HG02885 (cell line): ENCODE measurements around the gene MAPKAPK3.
A peak's percentile ranks its signal among the peaks of the same experiment; 100 is the strongest.
"Not testable (repeated sequence)": the region's sequence is repeated elsewhere in the genome, so short reads cannot be mapped to it uniquely, and the experiment has no call there.

ENCODE experiments used
- ATAC-seq: cut with Tn5 transposase; IDR thresholded peaks from one replicate; pipeline ENCODE4 v1.9.1; 2021; ENCODE audit warnings: mild to moderate bottlenecking; ENCODE audit not compliant: unreplicated experiment, poor library complexity

MAPKAPK3 gene

DNA sequence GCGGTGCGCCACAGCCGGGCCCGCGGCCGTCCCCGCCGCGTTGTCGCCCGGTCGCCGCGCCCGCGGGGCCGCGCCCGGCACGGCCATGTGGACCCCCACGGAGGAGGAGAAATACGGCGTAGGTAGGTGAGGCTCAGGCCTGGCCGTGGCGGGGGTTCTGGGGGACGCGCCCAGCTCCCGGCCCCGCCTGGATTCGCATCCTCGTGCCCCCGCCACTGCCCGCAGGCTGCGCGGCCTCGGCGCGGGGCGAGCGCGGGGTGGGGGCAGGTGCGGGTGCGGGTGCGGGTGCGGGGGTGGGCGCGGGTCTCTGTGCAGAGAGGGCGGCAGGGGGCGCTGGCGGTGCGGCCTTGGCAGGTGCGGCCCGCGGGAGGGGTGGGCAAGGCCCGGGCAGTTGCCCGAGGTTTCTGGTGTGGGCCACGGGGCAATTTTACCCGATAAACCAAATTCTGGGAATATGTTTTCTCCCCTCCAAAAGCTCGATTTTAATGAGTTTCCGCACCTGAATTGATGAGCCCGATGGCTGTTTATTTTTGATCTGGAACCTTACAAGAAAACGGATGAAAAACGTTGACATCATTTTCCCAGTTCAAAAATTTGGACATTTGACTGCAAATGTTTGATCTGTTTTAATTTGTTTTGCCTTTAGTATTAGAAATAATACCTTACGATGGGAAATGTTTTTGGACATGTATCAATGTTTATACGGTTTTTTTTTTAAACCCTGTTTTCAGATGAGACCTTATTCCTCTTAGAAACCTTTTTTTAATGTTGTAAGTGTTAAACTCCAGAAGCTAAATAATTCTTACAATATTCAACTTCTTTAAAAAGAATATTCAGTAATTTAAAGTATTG lies 58.5 kb downstream of the MAPKAPK3 start:
- peak; percentile 27 for ATAC-seq

DNA sequence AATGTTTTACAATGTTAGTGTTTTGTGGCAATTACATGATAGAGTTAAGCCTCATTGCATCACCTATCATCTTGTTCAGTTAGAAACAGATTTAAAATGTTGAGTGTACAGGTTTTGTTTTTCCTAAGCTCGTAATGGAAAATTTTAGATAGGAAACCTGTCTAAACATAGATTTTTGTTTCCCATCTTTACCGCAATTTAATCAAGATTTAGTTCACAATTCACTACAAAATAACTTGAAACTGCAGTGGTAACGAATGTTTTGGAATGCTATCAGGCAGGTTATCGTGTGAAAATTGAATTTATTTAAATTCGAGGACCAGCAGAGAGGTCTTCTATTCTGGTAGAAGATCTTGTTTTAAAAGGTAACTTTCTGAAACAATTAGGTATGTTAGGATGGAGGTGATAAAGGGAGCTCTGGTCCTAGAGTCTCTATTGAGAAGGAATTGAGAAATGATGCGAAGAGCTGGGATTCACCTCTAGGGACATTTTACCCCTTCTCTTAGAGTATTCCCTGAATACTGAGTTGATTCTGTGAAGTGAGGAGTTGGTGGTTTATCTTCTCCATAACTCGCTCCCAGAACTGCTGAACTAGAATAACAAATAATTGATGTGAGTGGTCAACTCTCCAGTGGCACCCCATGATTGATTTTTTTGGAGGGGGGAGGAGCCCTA lies 59.2 kb downstream of the MAPKAPK3 start:
- no peak for ATAC-seq

GRCh38 chr3:50687127-50687751 lies 70.3 kb downstream of the MAPKAPK3 start:
- no peak for ATAC-seq

DNA sequence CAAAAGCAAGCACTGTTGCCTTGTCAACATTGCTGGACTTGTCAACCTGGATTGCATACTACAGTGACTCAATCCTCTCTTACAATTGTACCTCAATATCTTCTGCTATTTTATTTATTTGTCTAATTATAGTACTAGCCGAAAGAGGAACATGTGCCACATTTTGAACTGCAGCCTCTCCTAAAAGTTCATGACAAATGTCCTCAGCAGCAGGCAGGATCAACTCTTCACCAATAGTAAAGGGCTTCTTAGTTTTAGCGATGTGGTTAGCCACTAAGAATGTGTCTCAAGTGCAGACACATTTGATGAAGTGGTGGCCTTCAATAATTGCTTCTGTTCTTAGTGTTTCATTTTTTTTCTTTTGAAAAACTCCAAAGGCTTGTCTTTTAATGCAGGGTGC lies 71.0 kb downstream of the MAPKAPK3 start:
- no peak for ATAC-seq

DNA sequence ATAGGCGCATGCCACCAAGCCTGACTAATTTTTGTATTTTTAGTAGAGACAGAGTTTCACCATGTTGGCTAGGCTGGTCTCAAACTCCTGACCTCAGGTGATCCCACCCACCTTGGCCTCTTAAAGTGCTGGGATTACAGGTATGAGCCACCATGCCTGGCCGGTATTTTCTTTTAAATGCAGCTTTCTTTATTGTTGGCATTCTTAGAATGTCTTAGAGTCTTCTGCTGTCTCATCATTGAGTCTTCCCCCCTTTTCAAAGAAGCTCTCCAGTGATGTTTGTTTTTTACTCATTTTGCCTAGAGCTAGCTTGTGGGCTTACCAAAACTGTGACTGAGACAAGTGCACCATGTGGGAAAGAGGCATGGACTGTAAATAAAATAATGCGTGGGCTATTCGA lies 71.7 kb downstream of the MAPKAPK3 start:
- not testable (repeated sequence) for ATAC-seq

- ATAC-seq: no peak
These were observed 72.6 kb downstream of the MAPKAPK3 start for GRCh38 chr3:50689558-50689957.

- no peak for ATAC-seq
These were observed 78.1 kb downstream of the MAPKAPK3 start for GRCh38 chr3:50695031-50695430.

DNA sequence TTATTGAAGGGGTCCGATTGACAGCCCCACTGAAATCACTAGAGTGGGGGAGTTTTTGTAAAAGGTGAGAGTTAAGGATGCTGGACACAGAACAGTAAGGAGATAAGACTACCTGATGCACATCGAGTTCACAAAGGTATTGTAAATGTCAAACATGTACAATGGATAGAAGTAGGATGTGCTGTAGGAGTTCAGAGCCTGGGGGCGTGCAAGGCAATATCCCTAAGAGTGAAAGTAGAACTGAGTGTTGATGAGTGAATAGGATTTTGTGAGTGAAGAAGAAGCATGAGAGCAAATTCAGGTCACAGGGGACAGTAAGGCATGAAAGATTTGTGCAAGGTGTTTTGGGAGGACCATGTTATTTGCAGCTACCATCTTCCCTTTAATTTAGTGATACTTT lies 79.3 kb downstream of the MAPKAPK3 start:
- no peak for ATAC-seq

GRCh38 chr3:50698269-50698668 lies 81.3 kb downstream of the MAPKAPK3 start:
- ATAC-seq: no peak
